Measurements from ENCODE around the gene KRTAP6-3.

Gene KRTAP6-3

GRCh38 chr21:30592140-30592539, at the start of gene KRTAP6-3:
TSS of gene KRTAP6-3 (plus strand) at chr21:30592440. CDS start at chr21:30592446, 6 bp downstream.
- no peak for DNase-seq (ENCODE audit: low read depth)

DNA sequence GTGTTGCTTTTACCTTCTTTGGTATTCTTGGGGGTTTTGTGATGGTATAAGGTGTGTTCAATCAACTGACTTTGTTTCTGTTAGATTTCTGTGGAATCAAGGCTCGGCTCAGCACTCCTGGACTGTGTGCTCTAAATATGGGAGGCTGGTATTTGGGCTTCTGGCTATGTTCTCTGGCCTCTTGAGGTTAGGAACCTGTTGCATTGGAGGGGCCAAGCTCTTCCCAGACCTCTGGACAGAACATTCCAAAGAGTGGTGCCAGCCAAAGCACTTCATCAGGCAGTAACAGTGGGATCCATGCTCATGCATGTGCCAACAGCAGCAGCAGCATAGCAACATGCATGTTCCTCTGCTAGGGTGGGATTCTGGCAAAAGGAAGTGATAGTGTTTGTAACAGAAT, 39.5 kb upstream of the KRTAP6-3 start:
- no peak for DNase-seq (ENCODE audit: low read depth)

GRCh38 chr21:30555095-30555494, 37.1 kb upstream of the KRTAP6-3 start:
- no peak for DNase-seq (ENCODE audit: low read depth)

DNA sequence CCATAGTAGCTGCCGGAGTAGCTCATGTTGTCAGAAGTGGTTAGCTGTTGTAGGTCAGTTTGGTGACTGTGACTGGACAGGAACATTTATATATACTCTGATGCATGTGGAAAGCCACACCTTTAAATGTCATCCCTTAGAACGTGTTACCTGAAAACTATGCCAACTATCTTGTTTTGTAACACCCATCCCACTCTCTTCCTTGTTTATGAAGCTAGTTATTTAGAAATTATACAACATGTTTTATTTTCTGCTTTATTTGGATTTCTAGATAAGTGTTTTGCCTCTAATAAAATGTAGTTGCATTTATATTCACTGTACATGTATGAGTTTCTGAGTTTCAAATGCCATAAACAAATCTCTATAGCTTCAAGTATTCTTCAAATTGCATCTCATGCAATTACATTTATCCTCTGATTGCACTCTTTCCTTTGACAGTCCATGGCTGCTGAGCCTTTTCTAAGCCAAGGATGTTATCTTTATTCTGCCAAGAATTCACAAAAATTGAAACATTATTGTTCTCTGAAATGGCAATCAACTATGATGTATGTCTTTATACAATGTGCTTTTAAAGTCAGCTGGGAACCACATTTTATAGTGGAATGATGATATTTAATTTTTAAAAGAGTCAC, 30.9 kb upstream of the KRTAP6-3 start, which contains the start of gene KRTAP19-7:
KRTAP19-7 (minus strand) TSS at position 51 of the 632 bp plus-strand sequence; CDS start at position 26, 25 bp downstream.
- DNase-seq (ENCODE audit: low read depth): no peak

DNA sequence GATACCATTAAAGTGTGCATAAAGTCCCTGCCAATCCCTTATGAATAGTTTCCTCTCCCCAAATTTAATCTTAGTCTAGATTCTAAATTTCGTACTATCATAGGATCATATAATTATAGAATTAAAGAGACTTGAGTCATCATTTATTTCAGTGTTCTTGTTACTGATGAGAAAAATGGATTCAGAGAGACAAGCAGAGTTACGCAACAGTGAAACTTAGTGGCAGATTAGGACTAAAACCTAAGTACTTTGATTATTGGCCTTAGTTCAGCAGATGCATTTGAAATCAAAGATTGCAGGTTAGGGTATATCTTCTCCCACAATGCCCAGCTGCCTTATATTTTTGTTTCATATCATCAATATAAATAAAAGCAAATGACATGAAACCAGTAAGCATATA, 30.3 kb upstream of the KRTAP6-3 start:
- no peak for DNase-seq (ENCODE audit: low read depth)

DNA sequence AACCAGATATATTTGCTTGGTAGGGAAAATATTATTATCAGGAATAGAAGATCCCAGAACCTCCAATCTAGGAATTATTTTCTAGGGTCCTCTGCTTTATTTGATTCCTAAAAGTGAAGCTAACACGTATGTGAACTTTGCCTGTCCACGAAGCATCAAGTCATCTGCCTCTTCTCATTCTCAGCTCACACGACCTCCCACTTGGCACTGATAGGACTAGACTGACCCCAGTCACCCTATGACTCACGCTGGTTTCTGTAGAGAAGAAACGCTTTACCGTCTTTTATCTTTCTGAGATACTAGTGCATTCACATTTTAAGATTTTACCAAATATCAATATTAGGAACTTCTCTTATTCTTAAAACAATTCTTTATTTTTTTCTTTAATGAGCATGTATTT, 29.2 kb upstream of the KRTAP6-3 start:
- no peak for DNase-seq (ENCODE audit: low read depth)

- DNase-seq (ENCODE audit: low read depth): no peak
These were observed 28.6 kb upstream of the KRTAP6-3 start for GRCh38 chr21:30563630-30564029.

GRCh38 chr21:30567617-30568016, 24.6 kb upstream of the KRTAP6-3 start:
- DNase-seq (ENCODE audit: low read depth): no peak

- no peak for DNase-seq (ENCODE audit: low read depth)
These were observed 14.5 kb upstream of the KRTAP6-3 start for GRCh38 chr21:30577766-30578165.

DNA sequence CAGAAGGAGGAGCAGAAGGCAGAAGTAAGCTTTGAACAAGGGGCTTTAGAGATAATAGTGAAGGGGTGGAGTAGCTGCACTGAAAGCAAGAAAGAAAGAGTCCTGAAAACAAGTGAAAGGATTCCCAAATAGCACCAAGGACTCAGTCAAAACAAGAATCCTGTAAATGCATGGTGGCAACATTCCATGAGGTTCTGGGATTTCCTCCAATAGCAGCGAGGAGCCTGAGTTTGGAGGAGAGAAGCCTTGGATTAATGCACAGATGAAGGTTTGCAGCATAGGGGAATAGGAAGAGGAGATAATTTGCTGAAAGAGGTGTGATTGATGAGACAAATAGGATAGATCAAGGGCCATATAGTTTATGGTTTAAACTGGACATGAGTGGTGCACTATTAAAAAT, 12.9 kb upstream of the KRTAP6-3 start:
- DNase-seq (ENCODE audit: low read depth): no peak

GRCh38 chr21:30580132-30580531, 12.1 kb upstream of the KRTAP6-3 start:
- no peak for DNase-seq (ENCODE audit: low read depth)

- no peak for DNase-seq (ENCODE audit: low read depth)
These were observed 9.4 kb upstream of the KRTAP6-3 start for GRCh38 chr21:30582870-30583269.

DNA sequence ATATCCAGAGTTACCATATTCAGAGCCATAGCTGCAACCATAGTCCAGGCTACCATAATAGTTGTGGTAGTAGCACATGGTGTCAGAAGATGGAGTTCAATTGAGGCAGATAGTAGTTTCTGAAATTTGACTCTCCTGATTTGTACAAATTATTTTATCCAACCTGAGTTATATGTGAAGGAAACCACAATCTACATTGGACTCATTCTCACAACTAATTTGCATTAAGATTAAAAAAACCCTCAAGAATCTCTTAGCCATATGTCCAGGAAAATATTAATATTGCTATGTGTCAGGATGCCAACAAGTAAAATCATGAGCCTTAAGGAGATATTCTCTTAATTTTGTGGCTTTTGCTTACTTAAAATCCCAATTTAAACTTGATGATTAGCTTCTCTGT, 1.9 kb upstream of the KRTAP6-3 start, which contains the start of gene KRTAP22-2:
KRTAP22-2 (minus strand) TSS at position 101 of the 400 bp plus-strand sequence.
- DNase-seq (ENCODE audit: low read depth): no peak

DNA sequence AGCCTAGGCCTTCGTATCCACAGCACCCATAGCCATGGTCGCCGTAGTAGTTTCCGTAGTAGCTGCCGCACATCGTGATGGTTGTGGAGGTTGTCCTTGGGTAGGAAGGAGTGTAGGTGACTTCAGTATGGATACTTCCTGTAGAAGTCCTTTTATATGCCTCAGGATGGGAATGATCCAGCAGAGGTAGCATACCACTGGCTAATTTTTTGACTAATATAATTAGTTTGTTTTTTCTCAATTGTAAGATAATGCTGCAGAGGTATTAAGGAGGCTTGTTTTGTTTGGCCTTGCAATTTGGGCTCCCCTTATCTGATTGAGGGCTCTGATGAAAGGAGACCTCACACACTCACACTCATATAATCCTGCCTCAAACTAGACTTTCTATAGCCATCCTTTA, 6.6 kb downstream of the KRTAP6-3 start, which contains the start of gene KRTAP6-2:
KRTAP6-2 (minus strand) TSS at position 101 of the 400 bp plus-strand sequence; CDS start at position 73, 28 bp downstream.
- DNase-seq (ENCODE audit: low read depth): no peak

DNA sequence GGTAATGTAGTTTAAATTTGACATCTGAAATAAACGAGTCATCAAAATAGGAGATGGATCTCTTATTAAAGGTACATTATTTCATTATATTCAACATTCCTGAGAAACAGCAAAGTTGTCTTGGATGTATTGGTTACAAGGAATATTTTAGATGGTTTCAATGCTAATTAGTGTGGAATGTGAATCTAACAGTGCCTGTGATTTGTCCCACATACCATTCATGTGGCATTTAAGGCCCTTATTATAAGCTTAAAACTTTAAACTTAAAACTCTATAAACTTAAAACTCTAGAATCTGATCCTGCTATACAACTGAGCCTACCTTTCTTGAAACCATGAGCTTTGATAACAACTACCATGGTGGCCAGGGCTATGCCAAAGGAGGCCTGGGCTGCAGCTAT, 8.5 kb downstream of the KRTAP6-3 start, which contains the start of gene KRTAP22-1:
KRTAP22-1 (plus strand) TSS at position 301 of the 400 bp plus-strand sequence.
- DNase-seq (ENCODE audit: low read depth): no peak

GRCh38 chr21:30605968-30606367, 13.7 kb downstream of the KRTAP6-3 start:
- DNase-seq (ENCODE audit: low read depth): no peak

DNA sequence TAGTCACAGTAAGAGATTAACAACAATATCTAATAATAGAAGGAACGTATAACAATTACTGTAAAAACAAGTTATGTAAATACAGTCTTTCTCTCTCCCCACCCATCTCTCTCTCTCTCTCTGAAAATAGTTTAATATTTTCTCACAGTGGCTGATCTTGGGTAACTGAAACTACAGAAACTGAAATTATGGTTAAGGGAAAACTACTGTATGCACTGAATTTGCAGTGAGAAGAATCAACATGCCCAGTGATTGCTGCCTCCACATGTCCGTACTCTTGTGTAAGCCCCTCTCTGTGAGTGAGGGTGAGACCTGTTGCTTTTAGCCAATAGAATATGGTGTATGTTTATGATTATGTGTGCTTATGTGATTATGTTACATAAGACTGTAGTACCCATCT, 19.9 kb downstream of the KRTAP6-3 start:
- no peak for DNase-seq (ENCODE audit: low read depth)

- DNase-seq (ENCODE audit: low read depth): no peak
These were observed 21.6 kb downstream of the KRTAP6-3 start, which contains the start of gene KRTAP6-1 for GRCh38 chr21:30613836-30614235. TSS of gene KRTAP6-1 (minus strand) at chr21:30613930. CDS start at chr21:30613904, 26 bp downstream.

- DNase-seq (ENCODE audit: low read depth): no peak
These were observed 23.0 kb downstream of the KRTAP6-3 start for GRCh38 chr21:30615199-30615598.

DNA sequence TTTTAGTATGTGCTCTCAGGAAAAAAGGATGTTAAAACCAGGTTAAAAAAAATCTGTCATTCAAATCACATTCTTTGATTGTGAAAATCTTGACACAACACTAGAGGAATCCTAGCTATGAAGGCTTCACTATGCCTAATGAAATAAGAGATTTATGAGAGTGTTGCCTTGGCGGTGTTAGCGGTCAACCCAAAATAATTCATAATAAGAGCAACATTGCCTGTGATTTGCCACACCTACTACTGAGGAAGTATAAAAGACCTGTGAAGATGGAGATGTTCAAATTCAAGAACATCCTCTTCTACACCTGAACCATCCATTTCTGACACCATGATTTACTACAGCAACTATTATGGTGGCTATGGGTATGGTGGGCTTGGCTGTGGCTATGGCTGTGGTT, 23.9 kb downstream of the KRTAP6-3 start, which contains the start of gene KRTAP20-1:
KRTAP20-1 (plus strand) TSS at position 301 of the 400 bp plus-strand sequence; CDS start at position 331, 30 bp downstream.
- no peak for DNase-seq (ENCODE audit: low read depth)

DNA sequence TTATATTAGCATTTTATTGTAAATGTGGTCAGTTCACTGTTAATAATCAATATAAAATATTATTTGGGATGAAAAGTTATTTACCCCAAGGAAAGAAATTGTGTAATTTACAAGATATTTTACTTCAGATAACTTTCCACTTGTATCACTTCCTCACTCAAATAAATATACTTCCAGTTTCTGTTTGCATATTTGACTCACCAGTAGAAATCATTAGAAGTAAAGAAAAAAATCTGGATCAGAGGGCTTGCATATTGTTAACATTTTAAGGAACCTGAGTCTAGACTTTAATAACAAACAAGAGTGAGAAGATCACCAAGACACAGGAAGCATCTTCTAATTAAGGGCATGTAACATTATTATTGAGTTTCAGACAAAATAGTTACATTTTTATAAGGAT, 27.8 kb downstream of the KRTAP6-3 start:
- no peak for DNase-seq (ENCODE audit: low read depth)

- DNase-seq (ENCODE audit: low read depth): no peak
These were observed 28.3 kb downstream of the KRTAP6-3 start, which contains the start of gene KRTAP20-4 for GRCh38 chr21:30620522-30620921. TSS of gene KRTAP20-4 (plus strand) at chr21:30620627.

- DNase-seq (ENCODE audit: low read depth): no peak
These were observed 31.1 kb downstream of the KRTAP6-3 start for GRCh38 chr21:30623362-30623761.

Measured in stimulated activated CD8-positive, alpha-beta memory T cell treated with anti-CD3 and anti-CD28 coated beads, Interleukin-12 subunit alpha, Interleukin-12 subunit beta, amount 100 ng/mL, for 1 hour (primary cell).